A204.1 (cell line): ENCODE measurements around the gene COPE.
"Not testable (repeated sequence)": the region's sequence is repeated elsewhere in the genome, so short reads cannot be mapped to it uniquely, and the experiment has no call there.

Experiments used
- FAIRE-seq: peaks from 2 replicates; lab custom pipeline; 2012; peaks lifted over from hg19 to GRCh38; lab: Jason Lieb, UNC

COPE gene

GRCh38 chr19:18908917-18909619, 10.1 kb downstream of the COPE start:
- no peak for FAIRE-seq

- FAIRE-seq, result no peak
Measured at GRCh38 chr19:18906605-18907519, 12.3 kb downstream of the COPE start.

GRCh38 chr19:18905513-18906236, 13.5 kb downstream of the COPE start:
- no peak for FAIRE-seq

- no peak for FAIRE-seq
Measured at GRCh38 chr19:18905058-18905456, 14.1 kb downstream of the COPE start.

DNA sequence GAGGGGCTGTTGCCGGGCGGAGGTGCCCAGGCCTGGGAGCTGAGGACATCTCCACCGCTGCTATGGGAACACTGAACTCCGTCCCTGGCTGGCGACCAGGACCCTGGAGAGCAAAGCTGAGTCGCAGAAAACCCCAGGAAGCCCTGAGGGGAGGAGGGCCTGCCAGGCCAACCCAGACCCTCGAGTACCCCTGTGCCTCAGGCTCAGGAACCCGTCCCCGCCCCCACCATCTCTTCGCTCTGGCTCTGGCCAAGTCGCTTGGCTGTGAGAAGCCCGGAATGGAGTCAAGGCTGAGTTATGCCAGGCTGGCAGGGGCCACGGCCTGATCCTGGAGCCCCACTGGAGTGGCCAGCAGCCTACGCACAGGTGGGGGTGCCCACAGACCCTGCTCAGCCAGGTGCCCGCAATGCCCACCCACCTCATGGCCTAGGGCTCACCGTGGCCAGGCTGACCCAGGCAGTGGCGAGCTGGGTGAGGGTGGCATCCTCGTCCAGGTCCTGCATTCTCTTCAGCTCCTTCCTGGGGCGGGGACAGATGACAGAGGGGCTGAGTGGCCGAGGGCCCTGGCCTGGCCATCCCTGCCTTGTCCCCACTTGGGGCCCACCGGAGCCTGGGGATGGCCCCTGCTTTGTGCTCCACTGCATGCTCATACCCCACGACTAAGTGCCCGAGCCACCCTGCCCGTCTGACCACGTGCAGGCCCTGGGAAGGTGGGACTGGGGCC, 14.7 kb downstream of the COPE start:
- no peak for FAIRE-seq

- no peak for FAIRE-seq
Measured at GRCh38 chr19:18903156-18904037, 15.8 kb downstream of the COPE start.

- FAIRE-seq, result not testable (repeated sequence)
Measured at GRCh38 chr19:18902519-18902918, 16.7 kb downstream of the COPE start.

GRCh38 chr19:18901491-18901890, 17.7 kb downstream of the COPE start:
- FAIRE-seq, result no peak

DNA sequence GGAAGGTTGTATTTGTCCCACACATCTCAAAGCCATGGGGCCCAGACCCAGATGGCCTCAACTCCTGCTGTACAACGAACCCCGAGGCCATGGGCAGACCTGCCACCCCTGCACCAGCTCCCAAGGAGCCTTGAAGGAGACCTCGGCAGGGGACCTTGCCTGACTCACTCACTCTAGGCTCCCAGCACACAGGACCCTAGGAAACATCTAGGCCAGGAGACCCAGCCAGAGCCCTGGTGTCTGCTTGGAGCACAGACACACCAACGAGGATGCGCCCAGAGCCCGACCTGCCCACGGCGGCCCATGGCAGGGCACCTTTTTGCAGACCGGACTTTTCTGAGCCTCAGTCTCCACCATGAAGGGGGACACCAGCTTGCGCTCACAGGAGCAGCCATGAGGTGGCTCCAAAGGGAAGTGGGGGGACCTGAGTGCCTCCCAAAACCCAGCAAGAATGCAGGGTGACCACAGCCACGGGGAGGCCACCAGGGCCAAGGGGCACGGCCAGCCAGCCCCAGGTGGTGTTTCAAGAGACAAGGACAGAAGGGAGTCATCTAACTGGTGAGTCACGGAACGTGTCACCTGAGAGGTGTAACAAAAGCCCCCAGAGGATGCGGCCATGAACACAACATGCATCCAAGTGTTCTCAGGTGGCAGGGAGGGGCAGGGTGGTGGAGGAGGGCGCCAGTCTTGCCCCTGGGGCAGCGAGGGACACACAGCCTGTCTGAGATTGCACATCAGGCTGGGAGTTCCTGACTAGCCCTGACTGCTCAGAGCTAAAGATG, 18.3 kb downstream of the COPE start:
- no peak for FAIRE-seq

- FAIRE-seq, result no peak
Measured at GRCh38 chr19:18899624-18900560, 19.3 kb downstream of the COPE start.

- no peak for FAIRE-seq
Measured at GRCh38 chr19:18898607-18899408, 20.4 kb downstream of the COPE start.

DNA sequence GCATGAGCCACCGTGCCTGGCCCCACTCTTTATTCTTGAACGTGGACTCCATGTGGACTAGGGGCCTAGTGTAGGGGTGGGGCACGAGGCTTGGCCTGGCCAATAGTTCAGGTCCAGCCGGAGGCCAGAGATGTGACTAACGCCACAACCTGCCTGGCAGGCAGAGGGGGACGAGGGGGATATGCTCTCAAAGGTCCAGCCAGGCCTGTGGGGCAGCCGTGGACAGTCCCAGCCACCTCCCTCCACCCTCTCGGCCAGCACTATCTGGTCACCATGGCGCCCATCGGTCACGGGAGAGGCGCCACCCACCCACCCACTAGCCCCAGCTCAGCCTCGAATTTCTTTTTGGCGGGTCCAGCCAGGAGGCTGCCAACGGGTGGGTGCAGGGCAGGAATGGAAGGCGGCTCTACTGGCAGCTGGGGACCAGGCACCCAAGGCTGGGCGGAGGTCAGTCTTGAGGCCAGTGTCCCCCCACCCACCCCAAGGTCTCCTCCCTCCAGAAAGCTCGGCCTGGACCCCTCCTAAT, 21.0 kb downstream of the COPE start:
- FAIRE-seq, result no peak

DNA sequence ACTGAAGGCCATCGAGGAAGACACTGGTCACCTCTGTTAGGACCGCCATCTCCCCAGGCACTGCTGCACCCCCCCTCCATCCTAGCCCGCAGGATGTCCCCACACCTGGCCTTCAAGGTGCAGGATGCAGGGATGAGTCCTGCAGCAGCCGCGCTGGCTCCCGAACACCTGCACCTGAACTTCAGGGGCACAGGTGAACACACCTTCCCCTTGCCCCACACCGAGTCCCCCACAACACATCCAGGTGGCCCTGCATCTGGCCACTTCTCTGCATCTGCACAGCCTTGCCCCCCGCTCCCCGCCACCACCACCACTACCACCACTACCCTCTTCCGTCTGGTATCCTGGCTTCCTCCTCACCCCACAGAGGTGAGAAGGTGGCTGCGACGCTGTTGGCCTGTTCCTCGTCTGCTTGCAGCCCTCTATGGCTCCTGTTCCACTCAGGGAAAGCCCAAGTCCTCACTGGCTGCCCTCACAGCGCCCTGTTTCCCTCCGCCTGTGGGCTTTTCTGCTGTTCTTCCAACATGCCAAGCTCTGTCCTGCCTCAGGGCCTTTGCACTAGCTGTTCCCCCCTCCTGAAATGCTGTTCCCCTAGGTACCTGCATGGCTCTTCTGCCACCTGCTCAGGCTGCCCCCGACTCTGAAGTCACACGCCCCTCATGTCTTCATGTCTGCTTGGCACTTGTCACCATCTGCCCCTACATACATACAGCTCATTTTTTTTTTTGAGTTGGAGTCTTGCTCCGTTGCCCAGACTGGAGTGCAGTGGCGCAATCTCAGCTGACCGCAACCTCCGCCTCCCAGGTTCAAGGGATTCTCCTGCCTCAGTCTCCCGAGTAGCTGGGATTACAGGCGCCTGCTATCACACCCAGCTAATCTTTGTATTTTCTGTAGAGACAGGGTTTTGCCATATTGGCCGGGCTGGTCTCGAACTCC, 21.8 kb downstream of the COPE start:
- no peak for FAIRE-seq

DNA sequence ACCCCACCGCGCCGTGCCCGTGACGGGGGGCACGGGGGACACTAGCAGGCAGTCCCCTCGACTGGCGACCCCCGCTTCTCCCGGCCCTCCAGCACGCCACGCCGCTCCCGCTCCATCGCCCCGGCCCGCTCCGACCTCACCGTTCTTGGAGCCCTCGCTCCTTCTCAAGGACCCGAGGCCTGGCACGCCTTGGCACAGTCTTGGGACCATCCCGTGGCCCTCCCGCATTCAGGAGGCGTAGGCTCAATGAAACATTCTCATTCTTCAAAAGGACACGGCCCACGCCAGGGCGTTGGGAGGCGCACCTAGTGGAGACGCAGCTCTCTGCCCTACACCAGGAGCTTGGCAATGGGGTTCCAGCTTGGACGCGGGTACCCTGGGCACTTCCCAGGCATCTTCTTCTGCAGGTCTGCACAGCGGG, 22.8 kb downstream of the COPE start:
- FAIRE-seq, result no peak

GRCh38 chr19:18895824-18896341, 23.3 kb downstream of the COPE start, which contains the start of gene CERS1:
CERS1 (minus strand) TSS chr19:18896158; CDS start chr19:18896072, 86 bp downstream.
- FAIRE-seq, result no peak

DNA sequence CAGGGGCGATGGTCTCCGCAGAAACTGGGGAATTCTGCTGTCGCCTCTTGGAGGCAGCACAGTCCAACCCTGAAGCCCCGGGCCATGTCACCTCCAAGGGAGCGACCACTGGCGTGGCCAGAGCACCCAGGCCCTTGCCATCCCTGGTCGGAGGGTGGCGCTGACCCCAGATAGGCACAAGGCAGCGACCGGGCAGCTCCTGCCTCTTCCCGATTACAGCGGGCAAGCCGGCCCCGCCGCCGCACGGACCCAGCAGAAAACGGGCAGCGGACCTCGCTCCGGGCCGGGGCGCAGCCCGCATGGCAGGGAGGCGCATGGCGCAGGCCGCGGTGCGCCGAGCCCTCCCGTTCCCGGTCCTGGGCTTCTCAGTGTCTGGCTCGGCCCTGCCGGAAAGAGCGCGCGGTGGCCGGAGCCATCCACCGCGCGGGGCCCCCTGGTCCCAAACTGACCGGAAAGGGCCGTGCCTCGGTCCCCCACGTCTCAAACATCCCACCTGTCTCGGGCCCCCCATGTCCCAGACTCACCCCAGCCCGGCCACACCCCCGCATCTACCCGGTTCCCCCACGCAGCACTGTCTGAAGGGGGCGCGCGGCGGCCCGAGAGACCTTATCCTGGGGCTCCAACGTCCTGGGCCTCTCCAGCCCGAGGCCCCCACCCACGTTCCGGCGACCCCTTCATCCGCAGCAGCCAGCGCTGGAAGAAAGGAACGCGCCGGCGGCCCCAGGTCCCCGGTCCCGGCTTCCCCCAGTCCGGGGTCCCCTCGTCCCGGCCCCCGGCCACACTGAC, 24.0 kb downstream of the COPE start:
- no peak for FAIRE-seq
